ENCODE data around the gene CXCL10. TPM values are rescaled to one million over a fixed set of nuclear protein-coding genes. Genes with fewer than 3 reads are reported as not detected.

The CXCL10 gene
- total RNA-seq (2022; extraction: Qiagen RNA extraction) = 0.08 to 0.12 TPM (median 0.11 TPM) in 3 of 5 replicates, not detected in the others

GRCh38 chr4:76023389-76023788 lies at the start of gene CXCL10:
Gene CXCL10 (minus strand): TSS chr4:76023497. CDS start chr4:76023431, 66 bp downstream.

GRCh38 chr4:76035799-76036380 lies 12.6 kb upstream of the CXCL10 start, which contains the start of gene CXCL11:
Gene CXCL11 (minus strand): TSS chr4:76036070. CDS start chr4:76035987, 83 bp downstream.

GRCh38 chr4:76007089-76007862 lies 16.0 kb downstream of the CXCL10 start, which contains the start of gene CXCL9:
Gene CXCL9 (minus strand): TSS chr4:76007509. CDS start chr4:76007449, 60 bp downstream.

Other genes with a start within 250 kb of the CXCL10 start
- not detected in 5 replicates for gene PPEF2, start 121.0 kb downstream of the CXCL10 start, total RNA-seq (2022; extraction: Qiagen RNA extraction)
- 21.2 to 24.8 TPM (median 21.7 TPM) in 5 replicates for gene NAAA, start 82.5 kb downstream of the CXCL10 start, total RNA-seq (2022; extraction: Qiagen RNA extraction)
- gene SDAD1, start 32.6 kb downstream of the CXCL10 start, total RNA-seq (2022; extraction: Qiagen RNA extraction) = 15.2 to 17.1 TPM (median 16.1 TPM) in 5 replicates
- gene CXCL9, start 16.0 kb downstream of the CXCL10 start, total RNA-seq (2022; extraction: Qiagen RNA extraction) = not detected in 5 replicates
- gene CXCL11, start 12.6 kb upstream of the CXCL10 start, total RNA-seq (2022; extraction: Qiagen RNA extraction) = 0.07 to 0.31 TPM (median 0.18 TPM) in 5 replicates
- not detected in 5 replicates for gene ART3, start 51.2 kb upstream of the CXCL10 start, total RNA-seq (2022; extraction: Qiagen RNA extraction)
- gene NUP54, start 124.9 kb upstream of the CXCL10 start, total RNA-seq (2022; extraction: Qiagen RNA extraction) = 26.1 to 40.3 TPM (median 28.8 TPM) in 5 replicates
- gene SCARB2, start 190.3 kb upstream of the CXCL10 start, total RNA-seq (2022; extraction: Qiagen RNA extraction) = 44.3 to 61.8 TPM (median 53.6 TPM) in 5 replicates
- 0.08 to 0.36 TPM (median 0.22 TPM) in 5 replicates for gene FAM47E, start 228.2 kb upstream of the CXCL10 start, total RNA-seq (2022; extraction: Qiagen RNA extraction)